ENCODE measurements around the gene SLC46A1. TPM values are rescaled to one million over a fixed set of nuclear protein-coding genes. Genes with fewer than 3 reads are reported as not detected.

Gene SLC46A1
- total and polyA plus RNA-seq, 9 of the 15 experiments (the other 6 are each of a cell fraction or from before 2014, with no cell fraction given) = 0.24 to 5.5 (median 3.1) TPM

DNA sequence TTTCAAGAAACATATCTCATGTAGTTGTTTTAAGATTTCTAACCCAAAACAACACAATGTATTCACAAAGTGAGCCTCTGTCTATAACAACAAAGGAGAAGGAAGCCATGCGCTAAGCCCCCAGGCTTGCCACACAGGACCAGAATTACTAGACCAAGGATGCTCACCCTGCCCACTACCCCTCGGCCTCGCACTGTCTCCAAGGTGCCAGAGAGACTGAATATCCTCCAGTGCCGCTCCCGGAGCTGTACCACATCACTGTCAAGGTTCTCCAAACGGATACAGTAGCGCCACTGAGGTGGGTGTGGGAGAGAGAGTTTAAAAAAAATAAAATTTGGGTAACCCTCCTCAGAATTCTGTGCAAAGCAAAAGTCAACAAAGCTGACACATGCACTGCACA, 55.7 kb downstream of the SLC46A1 start:
- ChIA-PET CTCF (ENCODE audit: low intra/inter-chr PET ratio) (no interaction called here), POLR2A (interaction anchor here (0.8 to 1.8 kb wide), 3 partner anchors 9 to 14 kb away, joined by 4 to 11 read pairs (median 8); partner anchors contain the start of genes IFT20 and TNFAIP1)
- intact Hi-C loops (cut with micrococcal nuclease) = no loop called here
- Histone ChIP-seq H3K79me2 (ENCODE audit: control insufficient read depth, insufficient read depth, low read length) (no peaks in the 10 kb centered on the region; the same call in 2 of the 3 replicates), H3K27ac (ENCODE audit: extremely low read depth, low read depth, low read length) (no peak overlapping the region), H3K36me3 (ENCODE audit: control insufficient read depth, insufficient read depth, low read length) (peaks cover 96% of the 10 kb centered on the region), H4K20me1 (replicated peaks; ENCODE audit: control insufficient read depth, insufficient read depth, low read length) (no peaks in the 10 kb centered on the region; the same call in none of the 2 replicates), H3K9me1 (ENCODE audit: control insufficient read depth, insufficient read depth, low read length) (no peaks in the 10 kb centered on the region), H3K27me3 (ENCODE audit: control insufficient read depth in 2 of 2, insufficient read depth in 2 of 2, low read length in 2 of 2) (no peaks in the 10 kb centered on the region), H3K9me3 (replicated peaks; ENCODE audit: control insufficient read depth, insufficient read depth, low read depth, low read length) (no peaks in the 10 kb centered on the region), H3K4me2 (ENCODE audit: insufficient read depth, low read length) (no peak overlapping the region), H2AFZ (ENCODE audit: low read depth, low read length) (no peak overlapping the region), H3K4me3 (no peak overlapping the region), H3K9ac (ENCODE audit: insufficient read depth in 1 of 2, low read depth in 2 of 2, low read length in 2 of 2) (no peak overlapping the region), H3K4me1 (replicated peaks in 1 of 2; ENCODE audit: control insufficient read depth in 2 of 2, insufficient read depth in 2 of 2, low read length in 2 of 2) (no peaks in the 10 kb centered on the region; a peak in 1 of 5 replicates)
- no peak for ATAC-seq
- 99% methylated on average over 7 of the region's 7 CpGs for WGBS (ENCODE audit: insufficient coverage, low coverage, missing lambda C conversion rate)
- in situ Hi-C loops (cut with MboI) = no loop called here
- no peak for DNase-seq (ENCODE audit: extremely low read depth in 1 of 4, low spot score in 3 of 4)
- BruUV-seq (replicated peaks) = no TSS peak
- FAIRE-seq = no peak
- TF ChIP-seq ILK (tag; IDR thresholded peaks at IDR 0.05; ENCODE audit: borderline replicate concordance, low read depth) = no peak
- no peak for TF ChIP-seq EHMT2 (IDR thresholded peaks at IDR 0.05)
- TF ChIP-seq, protein P1, sequence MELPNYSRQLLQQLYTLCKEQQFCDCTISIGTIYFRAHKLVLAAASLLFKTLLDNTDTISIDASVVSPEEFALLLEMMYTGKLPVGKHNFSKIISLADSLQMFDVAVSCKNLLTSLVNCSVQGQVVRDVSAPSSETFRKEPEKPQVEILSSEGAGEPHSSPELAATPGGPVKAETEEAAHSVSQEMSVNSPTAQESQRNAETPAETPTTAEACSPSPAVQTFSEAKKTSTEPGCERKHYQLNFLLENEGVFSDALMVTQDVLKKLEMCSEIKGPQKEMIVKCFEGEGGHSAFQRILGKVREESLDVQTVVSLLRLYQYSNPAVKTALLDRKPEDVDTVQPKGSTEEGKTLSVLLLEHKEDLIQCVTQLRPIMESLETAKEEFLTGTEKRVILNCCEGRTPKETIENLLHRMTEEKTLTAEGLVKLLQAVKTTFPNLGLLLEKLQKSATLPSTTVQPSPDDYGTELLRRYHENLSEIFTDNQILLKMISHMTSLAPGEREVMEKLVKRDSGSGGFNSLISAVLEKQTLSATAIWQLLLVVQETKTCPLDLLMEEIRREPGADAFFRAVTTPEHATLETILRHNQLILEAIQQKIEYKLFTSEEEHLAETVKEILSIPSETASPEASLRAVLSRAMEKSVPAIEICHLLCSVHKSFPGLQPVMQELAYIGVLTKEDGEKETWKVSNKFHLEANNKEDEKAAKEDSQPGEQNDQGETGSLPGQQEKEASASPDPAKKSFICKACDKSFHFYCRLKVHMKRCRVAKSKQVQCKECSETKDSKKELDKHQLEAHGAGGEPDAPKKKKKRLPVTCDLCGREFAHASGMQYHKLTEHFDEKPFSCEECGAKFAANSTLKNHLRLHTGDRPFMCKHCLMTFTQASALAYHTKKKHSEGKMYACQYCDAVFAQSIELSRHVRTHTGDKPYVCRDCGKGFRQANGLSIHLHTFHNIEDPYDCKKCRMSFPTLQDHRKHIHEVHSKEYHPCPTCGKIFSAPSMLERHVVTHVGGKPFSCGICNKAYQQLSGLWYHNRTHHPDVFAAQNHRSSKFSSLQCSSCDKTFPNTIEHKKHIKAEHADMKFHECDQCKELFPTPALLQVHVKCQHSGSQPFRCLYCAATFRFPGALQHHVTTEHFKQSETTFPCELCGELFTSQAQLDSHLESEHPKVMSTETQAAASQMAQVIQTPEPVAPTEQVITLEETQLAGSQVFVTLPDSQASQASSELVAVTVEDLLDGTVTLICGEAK (IDR thresholded peaks at IDR 0.05) = no peak
- TF ChIP-seq, protein P1 (CRISPR knock-in tag; IDR thresholded peaks at IDR 0.05) = no peak
- no peak for TF ChIP-seq ZC3H11A (IDR thresholded peaks at IDR 0.05; ENCODE audit: low read depth, low read length)
- TF ChIP-seq, protein P2, sequence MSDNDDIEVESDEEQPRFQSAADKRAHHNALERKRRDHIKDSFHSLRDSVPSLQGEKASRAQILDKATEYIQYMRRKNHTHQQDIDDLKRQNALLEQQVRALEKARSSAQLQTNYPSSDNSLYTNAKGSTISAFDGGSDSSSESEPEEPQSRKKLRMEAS (CRISPR knock-in tag; IDR thresholded peaks at IDR 0.05) = no peak
- TF ChIP-seq ETV1 (tag; conservative IDR thresholded peaks at IDR 0.05; ENCODE audit: low read depth) = no peak
- no peak for TF ChIP-seq ETV5 (CRISPR knock-in tag; IDR thresholded peaks at IDR 0.05; ENCODE audit: low read depth)
- TF ChIP-seq ZNF121 (CRISPR knock-in tag; conservative IDR thresholded peaks at IDR 0.05) = no peak
- no peak for TF ChIP-seq ATF7 (IDR thresholded peaks at IDR 0.05)
- no peak for TF ChIP-seq SMARCE1 (IDR thresholded peaks at IDR 0.05)
- TF ChIP-seq, protein P3, sequence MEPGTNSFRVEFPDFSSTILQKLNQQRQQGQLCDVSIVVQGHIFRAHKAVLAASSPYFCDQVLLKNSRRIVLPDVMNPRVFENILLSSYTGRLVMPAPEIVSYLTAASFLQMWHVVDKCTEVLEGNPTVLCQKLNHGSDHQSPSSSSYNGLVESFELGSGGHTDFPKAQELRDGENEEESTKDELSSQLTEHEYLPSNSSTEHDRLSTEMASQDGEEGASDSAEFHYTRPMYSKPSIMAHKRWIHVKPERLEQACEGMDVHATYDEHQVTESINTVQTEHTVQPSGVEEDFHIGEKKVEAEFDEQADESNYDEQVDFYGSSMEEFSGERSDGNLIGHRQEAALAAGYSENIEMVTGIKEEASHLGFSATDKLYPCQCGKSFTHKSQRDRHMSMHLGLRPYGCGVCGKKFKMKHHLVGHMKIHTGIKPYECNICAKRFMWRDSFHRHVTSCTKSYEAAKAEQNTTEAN (CRISPR knock-in tag; IDR thresholded peaks at IDR 0.05) = no peak

Data from K562 (cell line).